GM03348 (cell line): ENCODE data around the gene LBH.

Experiments used
- DNase-seq: peaks from one replicate; pipeline ENCODE4 v3.0.0; 2012; ENCODE audit warnings: low spot score

The LBH gene

GRCh38 chr2:30277582-30277981, 46.2 kb downstream of the LBH start:
- no peak for DNase-seq

GRCh38 chr2:30278419-30278818, 47.1 kb downstream of the LBH start:
- DNase-seq, result peak; percentile 35

- DNase-seq, result no peak
These were observed 49.5 kb downstream of the LBH start for GRCh38 chr2:30280596-30281434.

- no peak for DNase-seq
These were observed 50.7 kb downstream of the LBH start for GRCh38 chr2:30282081-30282480.

- no peak for DNase-seq
These were observed 51.4 kb downstream of the LBH start for GRCh38 chr2:30282721-30283120.

- DNase-seq, result no peak
These were observed 52.7 kb downstream of the LBH start for GRCh38 chr2:30283931-30284565.

GRCh38 chr2:30285758-30286157, 54.4 kb downstream of the LBH start:
- DNase-seq, result no peak

GRCh38 chr2:30287190-30287840, 56.0 kb downstream of the LBH start:
- DNase-seq, result no peak

GRCh38 chr2:30287857-30288513, 56.7 kb downstream of the LBH start:
- no peak for DNase-seq

GRCh38 chr2:30288561-30288960, 57.2 kb downstream of the LBH start:
- DNase-seq, result peak; percentile 39

GRCh38 chr2:30293303-30293921, 62.1 kb downstream of the LBH start:
- peak; percentile 57 for DNase-seq

GRCh38 chr2:30294133-30294532, 62.8 kb downstream of the LBH start:
- no peak for DNase-seq

GRCh38 chr2:30296496-30296895, 65.2 kb downstream of the LBH start:
- DNase-seq, result no peak

- no peak for DNase-seq
These were observed 67.0 kb downstream of the LBH start for GRCh38 chr2:30298302-30298701.

GRCh38 chr2:30300122-30300455, 68.8 kb downstream of the LBH start:
- DNase-seq, result no peak

- peak; percentile 86 for DNase-seq
These were observed 69.3 kb downstream of the LBH start for GRCh38 chr2:30300456-30301221.

- no peak for DNase-seq
These were observed 70.2 kb downstream of the LBH start for GRCh38 chr2:30301551-30301950.

- DNase-seq, result no peak
These were observed 71.2 kb downstream of the LBH start for GRCh38 chr2:30302566-30302965.

GRCh38 chr2:30303095-30303494, 71.8 kb downstream of the LBH start:
- no peak for DNase-seq

GRCh38 chr2:30305235-30305634, 73.9 kb downstream of the LBH start:
- peak; percentile 38 for DNase-seq

- DNase-seq, result no peak
These were observed 75.2 kb downstream of the LBH start for GRCh38 chr2:30306522-30306921.
